Skin of body (tissue), 2 donors: ENCODE results near the gene ZP2. TPM values are rescaled to one million over a fixed set of nuclear protein-coding genes. Genes with fewer than 3 reads are reported as not detected.
A peak's percentile ranks its signal among the peaks of the same experiment; 100 is the strongest.
"Not testable (repeated sequence)": the region's sequence is repeated elsewhere in the genome, so short reads cannot be mapped to it uniquely, and the experiment has no call there.

Experiments
- DNase-seq: peaks from one replicate; lab custom pipeline; 2025; lab: John Stamatoyannopoulos, UW
- total RNA-seq: library from RNA; depleted of rRNA; stranded (reverse); fragments of >200 nt; gene quantifications from one replicate; pipeline ENCODE4 v1.2.3, GENCODE V29; 2014

ZP2 gene
- total RNA-seq, 1 donor from 2014 or later = 0.69 TPM

- no peak for DNase-seq
These were observed 36.0 kb downstream of the ZP2 start for GRCh38 chr16:21175397-21175796.

GRCh38 chr16:21172650-21173049 is 38.7 kb downstream of the ZP2 start:
- DNase-seq = no peak

- not testable (repeated sequence) for DNase-seq
These were observed 41.3 kb downstream of the ZP2 start for GRCh38 chr16:21170116-21170515.

- no peak for DNase-seq
These were observed 42.0 kb downstream of the ZP2 start for GRCh38 chr16:21169249-21169981.

- no peak for DNase-seq
These were observed 43.3 kb downstream of the ZP2 start for GRCh38 chr16:21167929-21168602.

GRCh38 chr16:21167360-21167759 is 44.0 kb downstream of the ZP2 start:
- DNase-seq = no peak

GRCh38 chr16:21166561-21166961 is 44.8 kb downstream of the ZP2 start:
- no peak for DNase-seq

- no peak for DNase-seq
These were observed 46.7 kb downstream of the ZP2 start for GRCh38 chr16:21164521-21165168.

- no peak for DNase-seq
These were observed 47.8 kb downstream of the ZP2 start for GRCh38 chr16:21163576-21163975.

- DNase-seq = peak; percentile 76
These were observed 48.7 kb downstream of the ZP2 start for GRCh38 chr16:21162661-21163151.

GRCh38 chr16:21161211-21161610 is 50.2 kb downstream of the ZP2 start:
- no peak for DNase-seq

GRCh38 chr16:21160276-21160675 is 51.1 kb downstream of the ZP2 start:
- no peak for DNase-seq

GRCh38 chr16:21159281-21159951 is 52.0 kb downstream of the ZP2 start:
- no peak for DNase-seq

GRCh38 chr16:21158208-21159110 is 52.9 kb downstream of the ZP2 start, which contains the start of gene LDAF1:
TSS of gene LDAF1 (plus strand) at chr16:21158674. CDS start at chr16:21161183, 2,509 bp downstream.
- peak; percentile 49 for DNase-seq

- no peak for DNase-seq
These were observed 53.7 kb downstream of the ZP2 start for GRCh38 chr16:21157632-21158031.

GRCh38 chr16:21156767-21157467 is 54.5 kb downstream of the ZP2 start:
- peak; percentile 47 for DNase-seq

- DNase-seq = not testable (repeated sequence)
These were observed 55.4 kb downstream of the ZP2 start for GRCh38 chr16:21156011-21156410.

- DNase-seq = not testable (repeated sequence)
These were observed 58.1 kb downstream of the ZP2 start for GRCh38 chr16:21153124-21153729.
